Measurements from ENCODE around the gene TNIP1.

The TNIP1 gene

DNA sequence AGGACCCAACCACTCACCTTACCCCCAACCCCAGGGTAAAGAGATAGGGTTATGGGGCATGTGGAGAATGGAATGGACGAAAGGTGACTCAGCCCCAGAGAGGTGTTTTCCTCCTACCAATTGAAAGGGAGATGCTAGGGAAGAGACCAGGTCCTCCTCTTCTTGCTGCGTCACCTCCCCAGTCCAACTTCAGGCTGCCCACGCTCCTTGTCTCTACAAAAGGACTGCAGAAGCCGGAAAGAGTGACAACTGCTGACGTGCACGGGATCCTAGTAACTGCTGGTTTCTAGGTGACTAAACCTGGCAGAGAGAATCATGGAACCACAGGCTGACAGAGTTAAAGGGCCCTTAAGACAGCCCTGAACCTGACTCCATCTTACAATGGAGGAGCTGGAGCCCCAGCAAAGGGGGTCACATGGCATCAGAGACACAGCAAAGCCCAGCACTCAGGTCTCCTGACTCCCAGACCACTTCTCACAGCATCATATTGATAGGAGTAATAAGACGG lies 58.3 kb downstream of the TNIP1 start:
- Mint-ChIP-seq H3K4me1 (peaks cover 17% of the 10 kb centered on the region), H3K9me3 (no peaks in the 10 kb centered on the region), H3K4me3 (no peak overlapping the region), H3K27ac (peak overlapping the region in 1 of 2 donors; percentile 56), H3K27me3 (peaks cover 21% of the 10 kb centered on the region)
- ATAC-seq = no peak
- DNase-seq = no peak

DNA sequence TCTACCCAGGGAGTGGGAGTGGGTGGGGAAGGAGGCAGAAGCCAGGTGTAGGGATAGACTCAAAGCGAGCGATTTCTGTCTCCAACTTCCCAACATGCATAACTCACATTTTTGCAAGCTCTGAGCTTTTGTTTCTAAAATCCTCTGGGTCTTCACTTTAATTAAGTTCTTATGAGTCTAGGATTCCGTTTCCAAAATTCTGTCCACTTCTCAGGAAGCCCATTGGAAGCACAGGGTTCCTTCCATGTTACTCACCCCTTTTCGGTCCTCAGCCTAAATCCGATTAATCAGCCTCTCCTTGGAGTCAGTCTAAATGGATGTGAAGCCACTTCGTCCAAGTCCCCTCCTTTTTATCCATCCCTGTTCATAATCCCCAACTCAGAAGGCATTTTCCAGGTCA lies 59.1 kb downstream of the TNIP1 start:
- Mint-ChIP-seq H3K9me3 (no peaks in the 10 kb centered on the region), H3K27me3 (peaks cover 21% of the 10 kb centered on the region), H3K4me1 (peaks cover 17% of the 10 kb centered on the region), H3K27ac (no peak overlapping the region), H3K4me3 (no peak overlapping the region)
- DNase-seq (no peak), ATAC-seq (no peak)

DNA sequence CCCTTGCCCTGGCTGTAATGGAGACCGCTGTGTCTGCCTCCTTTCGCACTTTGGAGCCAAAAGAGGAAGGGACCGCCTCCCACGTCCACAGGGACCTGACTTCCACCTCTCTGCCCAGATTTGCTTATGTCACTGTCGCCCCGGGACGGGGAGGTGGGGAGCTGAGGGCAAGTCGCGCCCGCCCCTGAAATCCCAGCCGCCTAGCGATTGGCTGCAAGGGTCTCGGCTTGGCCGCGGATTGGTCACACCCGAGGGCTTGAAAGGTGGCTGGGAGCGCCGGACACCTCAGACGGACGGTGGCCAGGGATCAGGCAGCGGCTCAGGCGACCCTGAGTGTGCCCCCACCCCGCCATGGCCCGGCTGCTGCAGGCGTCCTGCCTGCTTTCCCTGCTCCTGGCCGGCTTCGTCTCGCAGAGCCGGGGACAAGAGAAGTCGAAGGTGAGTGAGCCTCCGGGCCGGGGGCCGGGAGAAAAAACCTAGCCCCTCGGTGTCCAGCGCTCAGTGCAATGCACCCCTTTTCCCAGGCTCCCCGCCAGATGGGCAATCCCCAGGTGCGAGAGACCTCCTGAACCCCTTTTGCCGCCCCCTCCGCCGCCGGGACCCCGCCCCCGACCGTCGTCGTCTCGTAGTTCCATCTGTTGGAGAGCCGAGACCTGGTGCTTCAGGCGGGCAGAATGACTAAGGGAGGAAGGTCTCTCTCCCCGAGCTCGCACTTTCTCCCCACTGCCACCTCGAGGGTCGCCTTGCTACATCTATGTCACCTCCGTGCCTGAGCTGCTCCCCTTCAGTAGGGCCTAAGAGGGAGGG lies 60.3 kb downstream of the TNIP1 start, which contains the start of gene GPX3:
TSS of gene GPX3 (plus strand) at position 288 of the 807 bp plus-strand sequence. CDS start at position 352, 64 bp downstream.
- Mint-ChIP-seq H3K4me3 (peak within 1 kb of the TSS; percentile 56 to 74), H3K27ac (peak within 1 kb of the TSS in 1 of 2 donors; percentile 27), H3K4me1 (peaks cover 17% of the 10 kb centered on the region), H3K9me3 (no peaks in the 10 kb centered on the region), H3K27me3 (peaks cover 21% of the 10 kb centered on the region)
- ATAC-seq = peak; percentile 51
- DNase-seq = peak; percentile 17 to 25

DNA sequence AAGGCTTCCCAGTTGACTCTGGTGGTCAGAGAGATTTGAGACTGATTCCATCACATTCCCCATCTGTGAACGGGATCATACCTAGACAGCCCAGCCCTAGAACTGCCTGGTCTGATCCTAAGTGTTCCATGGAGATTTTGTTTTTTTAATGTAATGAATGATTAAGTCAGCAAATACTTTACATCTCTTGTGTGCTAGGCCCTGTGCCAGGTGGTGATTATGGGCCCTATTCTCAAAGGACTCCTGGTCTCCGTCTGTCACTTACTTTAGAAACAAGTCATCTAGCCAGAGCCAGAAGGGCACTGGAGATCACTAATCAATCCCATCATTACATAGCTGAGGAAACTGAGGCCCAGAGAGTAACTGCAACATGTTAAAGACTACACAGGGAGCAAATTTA lies 61.5 kb downstream of the TNIP1 start:
- Mint-ChIP-seq H3K27ac (no peak overlapping the region), H3K4me3 (no peak overlapping the region)

DNA sequence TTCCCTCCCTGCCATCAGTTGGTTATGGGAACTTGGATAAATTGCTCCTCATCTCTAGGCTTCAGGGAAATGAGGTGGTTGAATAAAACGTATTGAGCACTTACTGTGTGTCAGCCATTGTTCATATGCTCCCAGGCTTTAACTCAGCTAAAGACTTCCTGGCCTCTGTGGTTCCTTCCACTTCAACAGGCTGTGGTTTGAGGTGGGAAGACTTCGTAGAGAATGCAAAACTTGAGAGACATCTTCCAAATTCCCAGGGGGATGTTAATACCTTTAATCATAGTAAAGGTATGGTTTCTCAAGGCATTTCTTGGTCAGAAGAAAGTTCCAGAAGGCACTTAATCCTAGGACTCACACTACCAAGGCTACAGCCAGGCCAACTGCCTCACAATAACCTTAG lies 62.0 kb downstream of the TNIP1 start:
- Mint-ChIP-seq H3K4me1 (peaks cover 17% of the 10 kb centered on the region), H3K4me3 (no peak overlapping the region), H3K27me3 (peaks cover 21% of the 10 kb centered on the region), H3K9me3 (no peaks in the 10 kb centered on the region), H3K27ac (no peak overlapping the region)
- no peak for DNase-seq
- ATAC-seq = no peak

More for the DNA sequence above, 61.5 kb downstream of the TNIP1 start:
- no peak for DNase-seq
- Mint-ChIP-seq H3K27me3 (peaks cover 21% of the 10 kb centered on the region), H3K4me1 (peaks cover 17% of the 10 kb centered on the region), H3K9me3 (no peaks in the 10 kb centered on the region)
- ATAC-seq = no peak

DNA sequence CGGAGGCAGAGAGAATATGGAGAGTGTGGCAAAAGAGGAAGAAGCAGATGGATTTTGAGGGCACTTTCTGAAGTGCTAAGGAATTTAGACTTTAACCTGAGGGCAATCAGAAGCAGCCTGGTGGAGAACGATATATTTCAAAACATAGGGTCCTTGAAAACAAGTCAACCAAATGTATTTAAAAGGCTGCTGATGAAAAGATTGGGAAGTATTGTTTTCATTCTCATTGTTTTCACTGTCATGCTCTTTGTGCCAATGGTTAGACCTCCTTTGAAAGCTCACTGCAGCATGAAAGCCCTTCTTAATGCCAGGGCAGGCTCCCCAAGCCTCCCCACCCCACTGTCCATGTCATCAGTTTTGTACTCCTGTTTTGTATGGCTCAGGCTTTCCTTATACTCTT lies 62.9 kb downstream of the TNIP1 start:
- Mint-ChIP-seq H3K27ac (no peak overlapping the region), H3K4me1 (peaks cover 17% of the 10 kb centered on the region), H3K9me3 (no peaks in the 10 kb centered on the region), H3K4me3 (no peak overlapping the region), H3K27me3 (peaks cover 21% of the 10 kb centered on the region)
- ATAC-seq = no peak
- DNase-seq = no peak

DNA sequence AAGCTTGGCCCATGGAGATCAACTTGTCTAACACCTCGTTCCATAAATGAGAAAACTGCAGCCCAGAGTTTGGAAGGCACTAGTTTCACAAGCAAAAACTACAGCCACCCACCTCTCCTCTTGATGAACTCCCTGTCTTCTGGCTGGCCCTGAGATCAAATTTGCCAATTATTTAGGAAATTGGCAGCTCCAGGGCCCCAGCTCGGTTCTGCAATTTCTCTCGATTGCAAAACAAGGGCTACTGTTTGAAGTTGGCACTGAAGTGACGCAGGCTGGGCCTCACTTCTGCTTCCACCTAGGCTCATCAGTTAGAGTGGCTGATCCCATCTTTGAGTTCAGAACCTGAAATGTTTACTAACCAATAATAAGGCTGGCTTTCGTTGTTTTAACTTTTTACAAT lies 64.1 kb downstream of the TNIP1 start:
- no peak for ATAC-seq
- no peak overlapping the region for H3K4me3 Mint-ChIP-seq
- peaks cover 17% of the 10 kb centered on the region for H3K4me1 Mint-ChIP-seq
- H3K9me3 Mint-ChIP-seq = no peaks in the 10 kb centered on the region
- peaks cover 24% of the 10 kb centered on the region for H3K27me3 Mint-ChIP-seq
- no peak for DNase-seq
- H3K27ac Mint-ChIP-seq = no peak overlapping the region

DNA sequence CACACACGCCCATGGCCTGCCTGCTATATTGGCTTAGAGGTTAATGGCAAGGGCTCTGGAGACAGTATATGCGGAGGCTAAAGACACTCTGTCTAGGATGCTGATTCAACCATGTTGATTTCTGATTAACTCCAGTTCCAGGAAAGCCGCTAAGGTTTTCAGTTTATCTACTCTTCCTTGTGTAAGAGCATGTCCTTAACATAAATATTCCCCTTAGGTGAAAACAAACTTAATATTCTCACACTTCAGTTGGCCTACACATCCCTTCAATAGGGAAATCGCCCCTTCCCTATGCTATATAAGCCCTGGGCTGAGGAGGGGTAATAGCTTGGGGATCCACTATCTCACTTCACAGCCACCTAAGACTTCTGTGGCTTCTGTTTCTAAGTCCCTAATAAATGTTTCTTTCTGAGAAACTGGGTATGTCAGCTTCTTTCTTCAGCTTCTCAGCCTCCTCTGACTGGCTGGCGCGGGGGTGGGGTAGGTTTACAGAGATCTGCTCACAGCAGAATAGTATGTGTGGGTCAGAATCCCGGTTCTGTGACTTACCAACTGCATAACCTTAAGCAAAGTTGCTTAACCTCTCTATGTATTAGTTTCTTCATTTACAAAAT lies 64.8 kb downstream of the TNIP1 start:
- H3K4me1 Mint-ChIP-seq = peaks cover 15% of the 10 kb centered on the region
- H3K9me3 Mint-ChIP-seq = no peaks in the 10 kb centered on the region
- DNase-seq (no peak), ATAC-seq (no peak)
- H3K27ac Mint-ChIP-seq = no peak overlapping the region
- H3K4me3 Mint-ChIP-seq = no peak overlapping the region
- H3K27me3 Mint-ChIP-seq = peaks cover 28% of the 10 kb centered on the region

DNA sequence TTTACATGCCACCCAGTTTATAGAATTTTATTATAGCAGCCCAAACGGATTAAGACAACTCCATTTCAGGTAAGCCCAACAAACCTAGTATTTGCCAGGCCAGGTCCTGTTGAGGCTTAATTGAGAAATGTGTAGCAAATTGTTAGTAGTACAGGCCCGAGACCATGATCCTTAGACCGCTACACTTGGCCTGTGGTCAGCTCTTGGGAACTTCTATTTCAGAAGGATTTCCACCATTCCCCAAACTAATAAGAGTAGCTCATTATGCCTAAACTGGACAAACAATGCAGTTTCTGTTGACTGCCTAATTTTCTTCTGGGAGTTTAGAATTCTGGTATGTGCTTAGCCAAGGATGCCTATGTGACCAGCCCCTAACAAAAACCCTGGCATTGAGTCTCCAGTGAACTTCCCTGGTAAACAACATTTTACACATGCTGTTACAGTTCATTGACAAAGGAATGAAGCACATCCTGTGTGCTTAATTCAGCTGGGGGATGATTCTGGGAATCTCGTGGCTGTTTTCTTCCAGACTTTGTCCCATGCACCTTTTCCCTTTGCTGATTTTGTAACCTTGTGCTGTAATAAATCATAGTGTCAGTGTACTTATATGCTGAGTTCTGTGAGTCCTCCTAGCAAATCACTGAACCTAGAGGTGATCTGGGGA lies 66.0 kb downstream of the TNIP1 start:
- DNase-seq (no peak), ATAC-seq (no peak)
- Mint-ChIP-seq H3K4me3 (no peak overlapping the region), H3K27ac (no peak overlapping the region), H3K4me1 (peaks cover 2% of the 10 kb centered on the region), H3K27me3 (peaks cover 19% of the 10 kb centered on the region), H3K9me3 (no peaks in the 10 kb centered on the region)

DNA sequence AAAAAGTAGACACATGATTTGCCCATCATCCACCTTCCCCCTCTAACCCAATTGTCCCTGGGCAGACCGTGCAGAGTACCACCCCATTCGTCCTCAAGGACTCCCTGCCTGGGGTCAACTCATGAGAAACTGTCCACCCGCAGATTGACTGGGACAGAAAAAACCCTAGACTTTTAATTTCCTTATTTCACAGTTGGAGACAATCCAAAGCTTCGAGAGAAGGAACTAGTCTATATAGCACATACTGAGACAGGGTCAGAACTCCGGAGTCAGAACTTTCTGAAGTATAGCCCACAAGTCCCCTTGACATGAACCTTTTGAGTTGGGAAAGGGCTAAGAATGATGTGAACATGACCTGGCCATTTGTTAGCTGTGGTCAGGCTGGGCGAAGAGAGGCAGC lies 68.0 kb downstream of the TNIP1 start:
- Mint-ChIP-seq H3K4me1 (no peaks in the 10 kb centered on the region), H3K27ac (no peak overlapping the region), H3K4me3 (no peak overlapping the region), H3K27me3 (peaks cover 14% of the 10 kb centered on the region), H3K9me3 (no peaks in the 10 kb centered on the region)
- DNase-seq (no peak), ATAC-seq (no peak)

DNA sequence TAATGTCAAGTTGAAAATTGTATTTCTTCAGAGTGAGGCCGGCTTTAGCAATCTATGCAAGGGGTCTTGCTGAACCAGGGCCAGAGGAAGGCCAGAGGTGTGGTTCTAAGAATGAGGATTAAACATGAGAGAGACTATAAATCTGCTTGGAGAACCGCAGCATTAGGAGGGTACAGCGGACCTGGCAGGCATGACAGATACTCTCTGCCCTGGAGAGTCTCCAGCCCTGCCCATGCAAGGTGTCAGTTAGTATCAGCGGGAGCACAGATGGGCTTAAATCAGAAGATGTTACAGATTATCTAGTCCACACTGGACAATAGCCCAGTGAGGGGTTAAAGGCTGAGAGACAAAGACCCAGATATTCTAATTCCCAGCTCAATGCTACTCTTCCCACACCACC lies 71.9 kb downstream of the TNIP1 start:
- Mint-ChIP-seq H3K27ac (no peak overlapping the region), H3K9me3 (no peaks in the 10 kb centered on the region), H3K4me3 (no peak overlapping the region), H3K4me1 (no peaks in the 10 kb centered on the region), H3K27me3 (peaks cover 19% of the 10 kb centered on the region)
- no peak for ATAC-seq
- DNase-seq = no peak

DNA sequence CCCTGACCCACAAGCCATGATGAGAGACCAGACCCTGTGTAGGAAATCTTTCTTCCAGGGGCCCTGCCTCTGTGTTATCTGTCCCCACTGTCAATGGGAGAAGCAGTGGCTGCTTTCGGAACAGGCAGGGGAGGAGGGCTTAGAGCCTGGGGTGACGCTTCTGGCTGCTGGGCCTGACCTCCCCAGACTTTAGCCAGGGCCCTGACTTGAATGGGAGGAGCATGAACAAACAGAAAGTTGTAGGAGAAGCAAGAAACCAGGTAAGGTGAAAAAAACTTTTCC lies 72.7 kb downstream of the TNIP1 start:
- Mint-ChIP-seq H3K27me3 (peaks cover 19% of the 10 kb centered on the region), H3K4me1 (no peaks in the 10 kb centered on the region), H3K9me3 (no peaks in the 10 kb centered on the region), H3K4me3 (no peak overlapping the region), H3K27ac (no peak overlapping the region)
- no peak for DNase-seq
- ATAC-seq = no peak

DNA sequence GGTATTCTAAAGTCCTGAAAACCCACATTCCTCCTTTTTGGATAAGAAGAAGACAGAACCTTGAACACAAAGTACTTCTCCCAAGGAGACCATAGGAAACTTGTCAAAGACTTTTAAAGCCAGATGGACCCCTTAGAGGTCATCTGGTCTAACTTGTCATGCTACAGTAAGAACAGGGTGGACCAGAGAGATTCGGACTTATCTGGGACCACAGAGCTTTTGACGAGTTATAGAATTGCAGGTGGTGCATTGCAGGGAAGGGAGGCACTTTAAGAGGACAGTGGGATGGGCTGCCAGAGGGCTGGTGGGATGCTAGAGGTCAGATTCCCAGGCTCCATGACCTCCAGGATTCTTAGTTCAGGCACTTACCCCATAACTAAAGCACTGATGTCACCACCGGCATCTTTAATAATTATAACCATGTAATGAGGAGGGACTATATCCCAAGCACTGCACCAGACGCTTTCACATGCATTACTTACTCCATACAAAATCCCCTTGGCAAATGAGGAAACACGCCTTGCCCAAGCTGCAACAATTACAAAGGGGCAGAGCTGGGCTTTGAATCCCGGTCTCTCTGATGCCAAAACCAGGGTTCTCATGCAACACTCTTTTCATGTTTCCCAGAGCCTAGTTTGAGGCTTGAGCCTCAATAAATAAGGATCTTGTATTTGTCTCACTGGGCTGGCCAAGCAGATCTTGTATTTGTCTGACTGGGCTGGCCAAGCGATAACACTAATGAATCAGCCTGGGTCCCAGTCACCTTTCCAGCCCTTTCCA lies 73.2 kb downstream of the TNIP1 start:
- H3K4me1 Mint-ChIP-seq = no peaks in the 10 kb centered on the region
- no peak overlapping the region for H3K4me3 Mint-ChIP-seq
- ATAC-seq (no peak), DNase-seq (no peak)
- H3K27ac Mint-ChIP-seq = no peak overlapping the region
- no peaks in the 10 kb centered on the region for H3K9me3 Mint-ChIP-seq
- peaks cover 19% of the 10 kb centered on the region for H3K27me3 Mint-ChIP-seq

DNA sequence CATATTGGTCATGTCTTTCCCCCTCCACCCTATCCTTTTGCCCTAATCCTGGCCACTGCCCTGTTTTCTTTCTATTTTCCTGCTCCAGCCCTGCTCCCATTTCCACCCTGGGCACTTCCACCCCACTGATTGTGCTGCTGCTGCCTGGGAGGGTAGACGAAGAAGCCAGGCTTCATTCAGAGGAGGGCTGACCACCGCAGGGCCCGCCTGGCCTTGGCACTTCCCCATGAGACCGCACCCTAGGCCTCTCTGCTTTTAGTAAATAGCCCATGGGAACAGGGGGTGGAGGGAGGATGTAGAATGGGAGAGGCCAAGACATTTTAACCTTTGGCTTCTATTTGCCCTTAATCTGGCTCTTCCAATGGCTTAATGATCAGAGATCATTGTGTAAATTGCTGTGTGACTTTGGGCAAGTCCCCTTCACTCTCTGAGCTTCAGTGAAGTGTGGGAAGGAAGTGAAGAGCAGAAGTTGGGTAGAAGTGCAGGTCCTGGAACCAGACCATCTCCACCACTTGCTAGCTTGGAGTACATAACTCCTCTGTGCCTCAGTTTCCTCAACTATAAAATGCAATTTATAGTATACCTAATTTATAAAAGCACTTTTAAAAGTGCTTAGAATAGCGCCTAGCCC lies 74.0 kb downstream of the TNIP1 start:
- no peaks in the 10 kb centered on the region for H3K9me3 Mint-ChIP-seq
- H3K4me1 Mint-ChIP-seq = no peaks in the 10 kb centered on the region
- H3K27ac Mint-ChIP-seq = no peak overlapping the region
- H3K27me3 Mint-ChIP-seq = peaks cover 17% of the 10 kb centered on the region
- no peak for DNase-seq
- H3K4me3 Mint-ChIP-seq = no peak overlapping the region
- ATAC-seq = no peak

DNA sequence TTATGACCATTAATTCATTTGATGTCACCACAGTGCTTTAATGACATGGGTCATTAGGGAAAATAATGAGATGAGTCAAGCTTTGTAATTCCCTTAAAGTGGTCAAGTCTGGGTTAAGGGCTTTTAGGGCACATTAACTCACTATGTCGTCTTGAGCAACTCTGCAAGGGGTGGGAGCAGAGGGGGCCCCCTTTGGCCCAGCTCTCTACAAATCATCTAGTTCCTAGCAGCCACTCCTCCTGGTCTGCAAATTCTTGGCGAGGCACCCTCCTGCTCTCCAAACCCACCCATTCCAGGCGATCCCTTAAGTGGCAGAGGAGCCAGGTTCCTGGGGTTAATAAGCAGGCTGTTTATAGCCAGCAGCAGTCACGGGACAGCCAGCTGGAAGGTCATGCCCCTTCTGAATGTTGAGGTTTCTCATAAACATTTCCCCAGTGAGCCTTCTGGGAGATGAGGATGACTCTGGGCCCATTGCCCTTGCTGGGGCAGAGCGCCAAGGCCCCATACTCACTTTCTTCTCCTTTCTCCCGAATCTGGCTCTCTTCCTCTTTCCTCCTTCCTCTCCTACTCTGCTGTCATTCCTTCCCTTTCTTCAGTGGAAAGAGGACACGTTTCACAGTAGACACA lies 74.8 kb downstream of the TNIP1 start:
- Mint-ChIP-seq H3K4me1 (no peaks in the 10 kb centered on the region), H3K27me3 (peaks cover 9% of the 10 kb centered on the region), H3K27ac (no peak overlapping the region), H3K4me3 (no peak overlapping the region), H3K9me3 (no peaks in the 10 kb centered on the region)
- no peak for ATAC-seq
- no peak for DNase-seq
